ENCODE measurements around the gene DLGAP4. TPM values are rescaled to one million over a fixed set of nuclear protein-coding genes. Genes with fewer than 3 reads are reported as not detected.
A peak's percentile ranks its signal among the peaks of the same experiment; 100 is the strongest.

The DLGAP4 gene
- total and polyA plus RNA-seq, 9 of the 15 experiments (the other 6 are each of a cell fraction or from before 2014, with no cell fraction given): 0.31 to 34.1 (median 4.5) TPM

DNA sequence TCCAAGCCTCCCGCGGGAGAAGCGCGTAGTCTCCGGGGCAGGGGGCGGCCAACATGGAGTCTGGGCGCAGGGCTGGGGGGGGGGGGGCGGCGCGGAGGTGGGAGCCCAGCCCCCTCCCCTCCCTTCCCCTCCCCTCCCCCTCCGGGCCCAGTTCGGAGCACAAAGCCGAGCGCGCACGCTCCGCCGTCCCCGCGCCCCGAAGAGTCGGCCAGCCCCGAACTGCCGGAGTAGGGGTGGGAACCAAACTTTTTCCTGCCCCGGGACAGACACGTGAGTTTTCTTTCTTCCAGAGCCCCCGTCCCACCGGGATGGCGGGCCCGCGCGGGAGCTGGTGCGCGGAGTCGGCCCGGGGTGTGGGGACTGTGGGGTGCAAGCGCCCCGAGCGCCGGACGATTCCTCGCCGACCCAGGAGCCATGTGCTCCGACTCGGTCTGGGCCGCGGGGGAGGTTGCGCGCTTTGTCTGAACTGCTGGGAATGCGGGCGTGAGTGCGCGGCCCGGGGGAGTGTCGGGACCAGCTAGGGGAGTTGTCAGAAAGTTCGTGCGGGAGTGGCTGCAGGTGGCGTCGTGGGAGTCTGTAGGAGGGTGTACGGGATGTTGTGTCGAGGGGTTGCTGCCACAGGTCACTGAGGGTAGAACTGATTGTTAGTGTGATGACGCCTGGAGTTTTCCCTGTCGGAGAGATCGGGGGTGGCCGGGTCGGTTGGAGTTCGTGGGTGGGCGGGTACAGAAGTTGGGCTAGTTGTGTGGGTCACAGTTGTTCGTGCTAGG lies 268.4 kb downstream of the DLGAP4 start (continued):
- TF ChIP-seq ZNF780A (CRISPR knock-in tag; IDR thresholded peaks at IDR 0.05) (no peak), CBX1 (IDR thresholded peaks at IDR 0.05; ENCODE audit: low read depth) (no peak), CCNT2 (IDR thresholded peaks at IDR 0.05; ENCODE audit: borderline replicate concordance, extremely low read depth, insufficient read length, low read depth, low read length) (peak; percentile 31), SIN3A (IDR thresholded peaks at IDR 0.05; ENCODE audit: borderline replicate concordance in 2 of 2, control insufficient read depth in 1 of 2, low read depth in 2 of 2, low read length in 2 of 2) (peak in 1 of 2 experiments; percentile 4; a peak in 2 of 4 replicates), EHMT2 (IDR thresholded peaks at IDR 0.05) (no peak), KDM4B (IDR thresholded peaks at IDR 0.05; ENCODE audit: borderline replicate concordance in 2 of 2, low read depth in 1 of 2) (no peak), JUNB (CRISPR knock-in tag; conservative IDR thresholded peaks at IDR 0.05) (no peak), XRCC5 (IDR thresholded peaks at IDR 0.05; ENCODE audit: low read depth, low read length) (no peak), HMGN3 (IDR thresholded peaks at IDR 0.05; ENCODE audit: borderline replicate concordance, extremely low read depth, insufficient read length, low read depth, low read length) (peak; percentile 74), PHF8 (IDR thresholded peaks at IDR 0.05; ENCODE audit: borderline replicate concordance, low read length) (peak; percentile 41; the same call in 1 of the 2 replicates), ZNF23 (CRISPR knock-in tag; IDR thresholded peaks at IDR 0.05) (no peak), THRAP3 (IDR thresholded peaks at IDR 0.05; ENCODE audit: borderline replicate concordance) (no peak), MCM5 (IDR thresholded peaks at IDR 0.05; ENCODE audit: low read depth) (no peak), NKRF (IDR thresholded peaks at IDR 0.05; ENCODE audit: borderline replicate concordance) (peak; percentile 67; the same call in 1 of the 2 replicates), ATF6 (CRISPR knock-in tag; IDR thresholded peaks at IDR 0.05) (no peak), ZSCAN29 (IDR thresholded peaks at IDR 0.05) (no peak), ZZZ3 (IDR thresholded peaks at IDR 0.05) (no peak)
- TF ChIP-seq, protein P1, sequence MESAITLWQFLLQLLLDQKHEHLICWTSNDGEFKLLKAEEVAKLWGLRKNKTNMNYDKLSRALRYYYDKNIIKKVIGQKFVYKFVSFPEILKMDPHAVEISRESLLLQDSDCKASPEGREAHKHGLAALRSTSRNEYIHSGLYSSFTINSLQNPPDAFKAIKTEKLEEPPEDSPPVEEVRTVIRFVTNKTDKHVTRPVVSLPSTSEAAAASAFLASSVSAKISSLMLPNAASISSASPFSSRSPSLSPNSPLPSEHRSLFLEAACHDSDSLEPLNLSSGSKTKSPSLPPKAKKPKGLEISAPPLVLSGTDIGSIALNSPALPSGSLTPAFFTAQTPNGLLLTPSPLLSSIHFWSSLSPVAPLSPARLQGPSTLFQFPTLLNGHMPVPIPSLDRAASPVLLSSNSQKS (CRISPR knock-in tag; IDR thresholded peaks at IDR 0.05): no peak
- TF ChIP-seq, protein P2, sequence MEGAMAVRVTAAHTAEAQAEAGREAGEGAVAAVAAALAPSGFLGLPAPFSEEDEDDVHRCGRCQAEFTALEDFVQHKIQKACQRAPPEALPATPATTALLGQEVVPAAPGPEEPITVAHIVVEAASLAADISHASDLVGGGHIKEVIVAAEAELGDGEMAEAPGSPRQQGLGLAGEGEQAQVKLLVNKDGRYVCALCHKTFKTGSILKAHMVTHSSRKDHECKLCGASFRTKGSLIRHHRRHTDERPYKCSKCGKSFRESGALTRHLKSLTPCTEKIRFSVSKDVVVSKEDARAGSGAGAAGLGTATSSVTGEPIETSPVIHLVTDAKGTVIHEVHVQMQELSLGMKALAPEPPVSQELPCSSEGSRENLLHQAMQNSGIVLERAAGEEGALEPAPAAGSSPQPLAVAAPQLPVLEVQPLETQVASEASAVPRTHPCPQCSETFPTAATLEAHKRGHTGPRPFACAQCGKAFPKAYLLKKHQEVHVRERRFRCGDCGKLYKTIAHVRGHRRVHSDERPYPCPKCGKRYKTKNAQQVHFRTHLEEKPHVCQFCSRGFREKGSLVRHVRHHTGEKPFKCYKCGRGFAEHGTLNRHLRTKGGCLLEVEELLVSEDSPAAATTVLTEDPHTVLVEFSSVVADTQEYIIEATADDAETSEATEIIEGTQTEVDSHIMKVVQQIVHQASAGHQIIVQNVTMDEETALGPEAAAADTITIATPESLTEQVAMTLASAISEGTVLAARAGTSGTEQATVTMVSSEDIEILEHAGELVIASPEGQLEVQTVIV (CRISPR knock-in tag; IDR thresholded peaks at IDR 0.05; ENCODE audit: borderline replicate concordance): no peak

All from K562 (cell line).